ENCODE measurements around the gene SERPIND1. TPM values are rescaled to one million over a fixed set of nuclear protein-coding genes. Genes with fewer than 3 reads are reported as not detected.
"Not testable (repeated sequence)": the region's sequence is repeated elsewhere in the genome, so short reads cannot be mapped to it uniquely, and the experiment has no call there.

The SERPIND1 gene
- total RNA-seq, 1 donor from 2014 or later = not detected

DNA sequence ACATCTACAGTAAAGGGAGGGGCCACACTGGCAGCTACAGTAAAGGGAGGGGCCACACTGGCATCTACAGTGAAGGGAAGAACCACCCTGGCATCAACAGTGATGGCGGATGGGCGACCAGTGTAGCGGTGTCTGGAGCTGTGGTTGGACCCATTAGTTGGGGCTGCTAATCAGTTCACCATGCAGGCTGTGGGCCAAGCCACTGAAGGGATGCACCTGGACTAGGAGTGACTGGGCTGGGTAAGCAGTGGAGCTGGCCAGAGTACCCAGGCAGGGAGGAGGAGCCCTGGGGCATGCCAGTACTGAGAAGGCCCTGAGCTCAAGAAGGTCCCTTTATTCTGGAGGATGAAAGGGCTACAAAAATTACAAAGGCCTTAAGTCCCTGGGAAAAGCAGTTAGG is 37.0 kb upstream of the SERPIND1 start:
- not testable (repeated sequence) for H3K4me1 ChIP-seq (ENCODE audit: insufficient read depth, low read length); H3K27me3 Mint-ChIP-seq (ENCODE audit: low read depth, unreplicated experiment); H3K4me1 Mint-ChIP-seq (ENCODE audit: low read depth, unreplicated experiment); H3K27ac ChIP-seq (ENCODE audit: low read depth, low read length); FAIRE-seq; DNase-seq (ENCODE audit: low read depth); H3K4me2 ChIP-seq (ENCODE audit: low read length); H3K27ac Mint-ChIP-seq (ENCODE audit: unreplicated experiment); H3K9me3 Mint-ChIP-seq (ENCODE audit: unreplicated experiment); H3K27me3 ChIP-seq (ENCODE audit: insufficient read depth, low read length); H2AFZ ChIP-seq (ENCODE audit: low read depth, low read length); H3K9ac ChIP-seq (ENCODE audit: low read length); H3K9me3 ChIP-seq (ENCODE audit: insufficient read depth, low read depth, low read length); H3K4me3 Mint-ChIP-seq (ENCODE audit: unreplicated experiment); H4K20me1 ChIP-seq (ENCODE audit: insufficient read depth, low read length); H3K4me3 ChIP-seq (ENCODE audit: insufficient read depth, low read depth, low read length); H3K79me2 ChIP-seq (ENCODE audit: insufficient read depth, low read length)
- peaks cover 13% of the 10 kb centered on the region for H3K36me3 ChIP-seq (ENCODE audit: insufficient read depth, low read length)
- peaks cover 20% of the 10 kb centered on the region for H3K36me3 Mint-ChIP-seq (ENCODE audit: low read depth, unreplicated experiment)

GRCh38 chr22:20738394-20739089 is 35.4 kb upstream of the SERPIND1 start:
- Mint-ChIP-seq H3K4me1 (ENCODE audit: low read depth, unreplicated experiment) (no peaks in the 10 kb centered on the region), H3K27me3 (ENCODE audit: low read depth, unreplicated experiment) (no peaks in the 10 kb centered on the region), H3K27ac (ENCODE audit: unreplicated experiment) (no peak overlapping the region), H3K36me3 (ENCODE audit: low read depth, unreplicated experiment) (peaks cover 19% of the 10 kb centered on the region), H3K4me3 (ENCODE audit: unreplicated experiment) (no peak overlapping the region), H3K9me3 (ENCODE audit: unreplicated experiment) (peaks cover 2% of the 10 kb centered on the region)
- no peaks in the 10 kb centered on the region for H3K79me2 ChIP-seq (ENCODE audit: insufficient read depth, low read length)
- DNase-seq (ENCODE audit: low read depth) (no peak), FAIRE-seq (no peak)
- H3K27ac ChIP-seq (ENCODE audit: low read depth, low read length) = no peak overlapping the region
- no peaks in the 10 kb centered on the region for H4K20me1 ChIP-seq (ENCODE audit: insufficient read depth, low read length)
- H3K4me1 ChIP-seq (ENCODE audit: insufficient read depth, low read length) = no peaks in the 10 kb centered on the region
- TF ChIP-seq CTCF (IDR thresholded peaks at IDR 0.05; ENCODE audit: insufficient read depth, low read depth, low read length) (no peak), EZH2 (IDR thresholded peaks at IDR 0.05; ENCODE audit: insufficient read depth, low read length) (no peak)
- no peak overlapping the region for H2AFZ ChIP-seq (ENCODE audit: low read depth, low read length)
- no peak overlapping the region for H3K4me3 ChIP-seq (ENCODE audit: insufficient read depth, low read depth, low read length)
- peaks cover 13% of the 10 kb centered on the region for H3K36me3 ChIP-seq (ENCODE audit: insufficient read depth, low read length)
- H3K9me3 ChIP-seq (ENCODE audit: insufficient read depth, low read depth, low read length) = no peaks in the 10 kb centered on the region
- no peak overlapping the region for H3K9ac ChIP-seq (ENCODE audit: low read length)
- H3K27me3 ChIP-seq (ENCODE audit: insufficient read depth, low read length) = no peaks in the 10 kb centered on the region
- H3K4me2 ChIP-seq (ENCODE audit: low read length) = no peak overlapping the region

- Mint-ChIP-seq H3K9me3 (ENCODE audit: unreplicated experiment) (peaks cover 2% of the 10 kb centered on the region), H3K4me1 (ENCODE audit: low read depth, unreplicated experiment) (no peaks in the 10 kb centered on the region), H3K27ac (ENCODE audit: unreplicated experiment) (no peak overlapping the region), H3K36me3 (ENCODE audit: low read depth, unreplicated experiment) (peaks cover 22% of the 10 kb centered on the region), H3K27me3 (ENCODE audit: low read depth, unreplicated experiment) (no peaks in the 10 kb centered on the region), H3K4me3 (ENCODE audit: unreplicated experiment) (no peak overlapping the region)
- Histone ChIP-seq H3K4me3 (ENCODE audit: insufficient read depth, low read depth, low read length) (no peak overlapping the region), H3K9me3 (ENCODE audit: insufficient read depth, low read depth, low read length) (no peaks in the 10 kb centered on the region), H3K27me3 (ENCODE audit: insufficient read depth, low read length) (no peaks in the 10 kb centered on the region), H3K4me1 (ENCODE audit: insufficient read depth, low read length) (no peaks in the 10 kb centered on the region), H3K27ac (ENCODE audit: low read depth, low read length) (no peak overlapping the region), H2AFZ (ENCODE audit: low read depth, low read length) (no peak overlapping the region), H4K20me1 (ENCODE audit: insufficient read depth, low read length) (no peaks in the 10 kb centered on the region), H3K4me2 (ENCODE audit: low read length) (no peak overlapping the region), H3K9ac (ENCODE audit: low read length) (no peak overlapping the region), H3K79me2 (ENCODE audit: insufficient read depth, low read length) (no peaks in the 10 kb centered on the region), H3K36me3 (ENCODE audit: insufficient read depth, low read length) (peaks cover 18% of the 10 kb centered on the region)
- DNase-seq (ENCODE audit: low read depth) (no peak), FAIRE-seq (no peak)
- TF ChIP-seq CTCF (IDR thresholded peaks at IDR 0.05; ENCODE audit: insufficient read depth, low read depth, low read length) (no peak), EZH2 (IDR thresholded peaks at IDR 0.05; ENCODE audit: insufficient read depth, low read length) (no peak)
These were observed 33.5 kb upstream of the SERPIND1 start for GRCh38 chr22:20740222-20740951.
